Calu3 (cell line): ENCODE measurements around the gene SHTN1. TPM values are rescaled to one million over a fixed set of nuclear protein-coding genes. Genes with fewer than 3 reads are reported as not detected.

Experiments used
- BruUV-seq: library from RNA; stranded (reverse); fragments of 400-500 nt; replicated peaks from 2 replicates; lab custom pipeline; 2021; lab: Mats Ljungman, UMichigan
- CTCF ChIA-PET: fragments of 300-600 bp; sonication (Branson Sonifier 250); formaldehyde crosslinking; loops from one replicate; lab custom pipeline; 2022; ENCODE audit warnings: antibody characterized with exemption; lab: Charles Lee
- DNase-seq: peaks from one replicate; pipeline ENCODE4 v3.0.0; 2022
- H3K27ac Mint-ChIP-seq: one replicate; pipeline ENCODE4 v1.8.0; 2022; ENCODE audit warnings: mixed read lengths; ENCODE audit not compliant: unreplicated experiment
- H3K27me3 Mint-ChIP-seq: one replicate; pipeline ENCODE4 v1.8.0; 2022; ENCODE audit warnings: mixed read lengths; ENCODE audit not compliant: unreplicated experiment
- H3K36me3 Mint-ChIP-seq: one replicate; pipeline ENCODE4 v1.8.0; 2022; ENCODE audit warnings: mild to moderate bottlenecking, moderate library complexity, mixed read lengths; ENCODE audit not compliant: insufficient read depth, unreplicated experiment
- H3K4me1 Mint-ChIP-seq: one replicate; pipeline ENCODE4 v1.8.0; 2022; ENCODE audit warnings: mild to moderate bottlenecking, low read depth, mixed read lengths; ENCODE audit not compliant: unreplicated experiment
- H3K4me3 Mint-ChIP-seq: one replicate; pipeline ENCODE4 v1.8.0; 2022; ENCODE audit warnings: mild to moderate bottlenecking, low read depth, moderate library complexity, mixed read lengths; ENCODE audit not compliant: unreplicated experiment
- H3K9me3 Mint-ChIP-seq: one replicate; pipeline ENCODE4 v1.8.0; 2022; ENCODE audit warnings: low read depth, mixed read lengths; ENCODE audit not compliant: unreplicated experiment
- intact Hi-C: fragments of 100-400 bp; cut with micrococcal nuclease; formaldehyde crosslinking; loops from one replicate; pipeline ENCODE4 v1.10.0; 2022; ENCODE audit not compliant: unreplicated experiment
- total RNA-seq: library from RNA; stranded (reverse); gene quantifications from 2 replicates; pipeline ENCODE4 v1.2.3, GENCODE V29; 2022
- TF ChIP-seq, protein P1 (sequence below): fragments of 200-600 bp; IDR thresholded peaks from one replicate; pipeline ENCODE4 v1.8.0; 2022; ENCODE audit warnings: antibody characterized with exemption; ENCODE audit not compliant: unreplicated experiment

The SHTN1 gene
- total RNA-seq, 1 experiment from 2014 or later = 32.3 TPM

DNA sequence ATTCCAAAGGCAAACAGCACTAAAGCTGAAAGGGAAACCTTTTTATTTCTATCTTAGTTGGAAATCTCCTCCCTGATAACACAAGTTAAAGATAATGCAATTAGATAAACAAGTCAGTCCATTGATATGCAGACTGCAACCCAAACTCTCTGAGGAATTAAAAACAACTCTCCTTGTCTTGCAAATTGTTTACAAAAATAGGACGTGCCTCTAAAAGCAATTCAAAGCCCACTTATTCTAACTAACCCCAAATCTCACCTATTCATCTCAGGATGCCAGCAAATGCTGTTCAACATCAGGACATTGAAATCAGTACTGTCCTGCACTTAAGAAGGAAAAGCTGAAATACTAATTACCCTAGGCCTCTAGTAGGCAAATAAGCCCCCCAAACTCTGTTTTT lies 12.8 kb downstream of the SHTN1 start:
- DNase-seq = no peak
- no peak overlapping the region for H3K27ac Mint-ChIP-seq
- TF ChIP-seq, protein P1, sequence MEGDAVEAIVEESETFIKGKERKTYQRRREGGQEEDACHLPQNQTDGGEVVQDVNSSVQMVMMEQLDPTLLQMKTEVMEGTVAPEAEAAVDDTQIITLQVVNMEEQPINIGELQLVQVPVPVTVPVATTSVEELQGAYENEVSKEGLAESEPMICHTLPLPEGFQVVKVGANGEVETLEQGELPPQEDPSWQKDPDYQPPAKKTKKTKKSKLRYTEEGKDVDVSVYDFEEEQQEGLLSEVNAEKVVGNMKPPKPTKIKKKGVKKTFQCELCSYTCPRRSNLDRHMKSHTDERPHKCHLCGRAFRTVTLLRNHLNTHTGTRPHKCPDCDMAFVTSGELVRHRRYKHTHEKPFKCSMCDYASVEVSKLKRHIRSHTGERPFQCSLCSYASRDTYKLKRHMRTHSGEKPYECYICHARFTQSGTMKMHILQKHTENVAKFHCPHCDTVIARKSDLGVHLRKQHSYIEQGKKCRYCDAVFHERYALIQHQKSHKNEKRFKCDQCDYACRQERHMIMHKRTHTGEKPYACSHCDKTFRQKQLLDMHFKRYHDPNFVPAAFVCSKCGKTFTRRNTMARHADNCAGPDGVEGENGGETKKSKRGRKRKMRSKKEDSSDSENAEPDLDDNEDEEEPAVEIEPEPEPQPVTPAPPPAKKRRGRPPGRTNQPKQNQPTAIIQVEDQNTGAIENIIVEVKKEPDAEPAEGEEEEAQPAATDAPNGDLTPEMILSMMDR = no peak
- H3K4me1 Mint-ChIP-seq = peaks cover 11% of the 10 kb centered on the region
- H3K36me3 Mint-ChIP-seq = peaks cover 6% of the 10 kb centered on the region
- H3K4me3 Mint-ChIP-seq = no peak overlapping the region
- H3K27me3 Mint-ChIP-seq = no peaks in the 10 kb centered on the region
- no TSS peak for BruUV-seq
- no peaks in the 10 kb centered on the region for H3K9me3 Mint-ChIP-seq
- intact Hi-C loops = no loop called here
- CTCF ChIA-PET = no interaction called here

DNA sequence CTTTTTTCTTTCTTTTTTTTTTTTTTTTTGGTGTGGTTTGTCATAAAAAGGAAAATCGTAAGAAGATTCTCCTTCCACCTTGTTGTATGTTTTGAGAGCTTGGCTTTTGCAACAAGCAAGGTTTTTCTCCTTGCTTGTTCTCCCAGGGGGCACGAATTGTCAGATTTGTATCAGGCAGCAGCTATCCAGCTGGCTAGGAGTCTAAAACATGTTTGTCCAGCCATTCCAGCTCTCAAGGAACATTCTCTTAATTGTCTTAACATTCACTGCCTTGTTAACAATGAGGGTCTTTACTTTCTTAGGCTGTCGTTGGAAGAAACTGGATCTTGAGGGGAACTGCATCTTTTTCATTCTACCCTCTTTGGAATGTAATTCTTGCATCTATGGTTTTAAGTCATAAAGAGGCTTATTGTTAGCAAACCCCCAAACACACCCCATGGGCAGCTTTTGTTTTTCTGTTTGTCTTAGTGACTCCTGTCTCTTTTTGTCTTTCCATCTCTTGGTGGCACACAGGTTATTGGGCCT lies 14.6 kb downstream of the SHTN1 start:
- no TSS peak for BruUV-seq
- no peaks in the 10 kb centered on the region for H3K27me3 Mint-ChIP-seq
- H3K4me3 Mint-ChIP-seq = no peak overlapping the region
- H3K27ac Mint-ChIP-seq = no peak overlapping the region
- no peak for DNase-seq
- CTCF ChIA-PET = no interaction called here
- H3K9me3 Mint-ChIP-seq = no peaks in the 10 kb centered on the region
- TF ChIP-seq, protein P1 = no peak
- H3K4me1 Mint-ChIP-seq = no peaks in the 10 kb centered on the region
- intact Hi-C loops = no loop called here
- H3K36me3 Mint-ChIP-seq = peaks cover 6% of the 10 kb centered on the region

DNA sequence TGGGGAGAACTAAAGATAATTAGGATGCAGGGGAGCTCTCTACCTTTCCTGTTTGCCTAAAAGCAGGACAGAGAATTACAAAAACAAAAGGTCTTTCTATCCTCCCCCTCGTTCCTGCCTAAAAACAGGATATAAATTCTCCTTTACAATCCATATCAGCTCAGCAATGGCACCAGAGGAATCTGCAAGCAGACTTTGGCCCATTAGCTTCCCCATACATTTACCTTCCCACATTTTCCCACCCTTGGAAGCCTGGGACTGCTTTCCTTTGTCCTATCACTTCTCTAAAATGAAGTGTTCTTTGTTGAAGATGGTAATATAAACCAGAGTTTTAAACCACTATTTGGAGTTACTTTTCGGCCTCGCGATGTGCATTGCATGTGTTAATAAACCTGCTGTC lies 15.5 kb downstream of the SHTN1 start:
- peaks cover 9% of the 10 kb centered on the region for H3K4me1 Mint-ChIP-seq
- no TSS peak for BruUV-seq
- H3K27ac Mint-ChIP-seq = no peak overlapping the region
- CTCF ChIA-PET = no interaction called here
- H3K36me3 Mint-ChIP-seq = peaks cover 6% of the 10 kb centered on the region
- H3K4me3 Mint-ChIP-seq = no peak overlapping the region
- H3K9me3 Mint-ChIP-seq = no peaks in the 10 kb centered on the region
- TF ChIP-seq, protein P1 = no peak
- DNase-seq = no peak
- intact Hi-C loops = no loop called here
- H3K27me3 Mint-ChIP-seq = no peaks in the 10 kb centered on the region

DNA sequence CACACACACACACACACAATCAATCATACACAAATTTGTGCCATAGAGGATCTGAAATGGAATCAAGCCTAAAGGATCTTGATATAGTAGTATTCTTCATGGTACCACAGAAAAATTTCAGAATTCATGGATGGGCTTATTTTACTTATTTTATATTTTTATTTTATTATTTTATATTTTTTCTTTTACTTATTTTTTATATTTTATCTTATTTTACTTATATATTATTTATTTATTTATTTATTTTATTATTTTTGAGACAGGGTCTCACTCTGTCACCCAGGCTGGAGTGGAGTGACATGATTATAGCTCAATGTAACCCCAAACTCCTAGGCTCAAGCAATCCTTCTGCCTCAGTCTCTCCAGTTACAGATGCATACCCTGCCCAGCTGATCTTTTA lies 16.7 kb downstream of the SHTN1 start:
- TF ChIP-seq, protein P1 = no peak
- Mint-ChIP-seq H3K27ac (no peak overlapping the region), H3K27me3 (no peaks in the 10 kb centered on the region), H3K36me3 (peaks cover 6% of the 10 kb centered on the region), H3K4me3 (no peak overlapping the region), H3K9me3 (no peaks in the 10 kb centered on the region), H3K4me1 (peaks cover 13% of the 10 kb centered on the region)
- CTCF ChIA-PET = no interaction called here
- BruUV-seq = no TSS peak
- DNase-seq = no peak
- intact Hi-C loops = no loop called here
